HepG2 (cell line): ENCODE data around the gene TWF1. TPM values are rescaled to one million over a fixed set of nuclear protein-coding genes. Genes with fewer than 3 reads are reported as not detected.

Source experiments
- CEBPB ChIP-seq: IDR thresholded peaks from 2 replicates; pipeline ENCODE4 v1.6.1; 2011; ENCODE audit warnings: low read depth, low read length, improper control_type of control experiment, borderline replicate concordance
- IKZF1 ChIP-seq: fragments of 450-650 bp; IDR thresholded peaks from 2 replicates; pipeline ENCODE4 v1.7.1; 2016
- IRX3 ChIP-seq: sonication (generic); formaldehyde crosslinking; IDR thresholded peaks from 2 replicates; pipeline ENCODE4 v1.8.1; 2023; ENCODE audit warnings: mild to moderate bottlenecking, low read depth, missing genetic modification reagents, borderline replicate concordance
- KDM5B ChIP-seq: sonication (generic); formaldehyde crosslinking; IDR thresholded peaks from 2 replicates; pipeline ENCODE4 v1.4.0; 2020; ENCODE audit warnings: missing genetic modification reagents, mild to moderate bottlenecking, borderline replicate concordance
- NFKBIZ ChIP-seq: IDR thresholded peaks from 2 replicates; pipeline ENCODE4 v1.6.1; 2018; ENCODE audit warnings: missing genetic modification reagents, missing compliant biosample characterization
- SKI ChIP-seq: fragments of 450-650 bp; IDR thresholded peaks from one replicate; pipeline ENCODE4 v1.6.1; 2018; ENCODE audit warnings: mild to moderate bottlenecking; ENCODE audit not compliant: partially characterized antibody
- TBP ChIP-seq: sonication (generic); formaldehyde crosslinking; IDR thresholded peaks from 2 replicates; pipeline ENCODE4 v1.5.0; 2020; ENCODE audit warnings: missing genetic modification reagents
- TOE1 ChIP-seq: sonication (generic); formaldehyde crosslinking; IDR thresholded peaks from 2 replicates; pipeline ENCODE4 v1.4.0; 2020; ENCODE audit warnings: mild to moderate bottlenecking, missing genetic modification reagents
- ZC3H13 ChIP-seq: sonication (generic); formaldehyde crosslinking; IDR thresholded peaks from 2 replicates; pipeline ENCODE4 v1.8.1; 2023; ENCODE audit warnings: mild to moderate bottlenecking, missing genetic modification reagents, moderate library complexity
- ZNF569 ChIP-seq: sonication (generic); formaldehyde crosslinking; IDR thresholded peaks from 2 replicates; pipeline ENCODE4 v1.5.0; 2020; ENCODE audit warnings: mild to moderate bottlenecking, missing genetic modification reagents, moderate library complexity, borderline replicate concordance
- polyA plus RNA-seq, 8 experiments: library from polyadenylated mRNA; depleted of rRNA in 3 of 8; stranded (reverse) in 7 of 8; unstranded in 1 of 8; fragments of >200 nt; fragmentation: Illumina TruSeq in 4 of 8; extraction: Trizol in 4 of 8; gene quantifications; 2 replicates each; pipeline versions ENCODE4 v1.2.1 to v1.2.3, GENCODE V29; 2011 to 2016; ENCODE audit warnings: low read depth in 4 of 8, missing spikeins in 1 of 8, mixed read lengths in 1 of 8; ENCODE audit not compliant: insufficient read depth in 1 of 8
- total RNA-seq, 5 experiments: library from RNA; depleted of rRNA; stranded (reverse); fragments of >200 nt; fragmentation: Illumina TruSeq; extraction: Trizol; gene quantifications; 2 replicates each; pipeline ENCODE4 v1.2.3, GENCODE V29; 2016; ENCODE audit warnings: low read depth in 1 of 5
- TF ChIP-seq, protein P1 (sequence below): sonication (generic); formaldehyde crosslinking; IDR thresholded peaks from 2 replicates; pipeline ENCODE4 v1.8.0; 2022; ENCODE audit warnings: mild to moderate bottlenecking, missing genetic modification reagents, moderate library complexity
- TF ChIP-seq, protein P2 (sequence below): sonication (generic); formaldehyde crosslinking; IDR thresholded peaks from 2 replicates; pipeline ENCODE4 v1.4.0; 2020; ENCODE audit warnings: missing genetic modification reagents
- TF ChIP-seq, protein P3 (sequence below): sonication (generic); formaldehyde crosslinking; IDR thresholded peaks from 2 replicates; pipeline ENCODE4 v1.8.1; 2023; ENCODE audit warnings: mild to moderate bottlenecking, missing genetic modification reagents, borderline replicate concordance
- TF ChIP-seq, protein P4 (sequence below): IDR thresholded peaks from 2 replicates; pipeline ENCODE4 v1.6.1; 2016; ENCODE audit warnings: mild to moderate bottlenecking
- TF ChIP-seq, protein P5 (sequence below): sonication (generic); formaldehyde crosslinking; IDR thresholded peaks from 2 replicates; pipeline ENCODE4 v1.8.0; 2022; ENCODE audit warnings: missing genetic modification reagents, mild to moderate bottlenecking, borderline replicate concordance
- TF ChIP-seq, protein P6 (sequence below): IDR thresholded peaks from 2 replicates; pipeline ENCODE4 v1.4.0; 2020; ENCODE audit warnings: mild to moderate bottlenecking, missing genetic modification reagents
- TF ChIP-seq, protein P7 (sequence below): sonication (generic); formaldehyde crosslinking; IDR thresholded peaks from 2 replicates; pipeline ENCODE4 v1.9.0; 2022; ENCODE audit warnings: low read depth, missing genetic modification reagents

TWF1 gene
- total and polyA plus RNA-seq, 2 of the 13 experiments (the other 11 are each of a cell fraction or from before 2014, with no cell fraction given) = 32.3 to 85.5 TPM

DNA sequence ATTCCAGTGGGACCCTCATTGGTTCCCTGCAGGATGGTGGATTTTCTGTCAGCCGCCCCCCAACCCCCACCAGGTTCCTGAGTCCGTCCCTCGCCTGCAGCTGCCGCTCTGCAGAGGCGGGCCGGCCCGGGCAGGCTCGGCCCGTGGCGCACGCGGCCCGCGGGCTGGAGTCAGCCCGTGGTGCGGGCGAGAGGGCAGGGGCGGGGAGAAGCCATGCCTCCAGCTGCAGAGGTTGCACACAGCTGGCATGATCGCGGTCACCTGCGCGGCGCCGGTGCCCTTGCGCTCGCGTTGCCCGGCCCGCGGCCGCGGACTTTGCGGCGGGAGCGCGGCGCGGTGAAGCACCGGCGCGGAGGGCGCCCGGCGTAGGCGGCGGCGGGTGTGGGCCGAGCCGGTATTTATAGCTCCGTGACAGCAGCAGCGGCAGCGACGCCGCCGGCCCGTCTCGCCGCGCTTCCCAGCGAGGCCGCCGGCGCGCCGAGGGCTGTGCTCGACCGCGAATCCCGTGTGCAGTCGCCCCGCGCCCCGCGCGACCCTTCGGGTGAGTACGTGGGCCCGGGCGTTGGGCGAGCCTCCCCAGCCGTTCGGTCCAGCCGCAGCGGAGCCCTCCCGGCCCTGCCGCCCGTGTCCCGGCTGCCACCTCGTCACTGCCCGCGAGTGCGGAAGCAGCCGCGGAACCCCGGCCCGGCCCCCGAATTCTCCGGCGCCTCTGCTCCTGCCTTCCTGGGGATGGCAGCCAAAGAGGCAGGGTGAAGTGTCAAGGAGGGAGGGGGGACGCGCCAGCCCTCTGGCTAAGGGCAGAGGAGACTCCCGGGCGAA, 29.7 kb upstream of the TWF1 start, which contains the start of gene TMEM117 (continued):
- TF ChIP-seq, protein P1, sequence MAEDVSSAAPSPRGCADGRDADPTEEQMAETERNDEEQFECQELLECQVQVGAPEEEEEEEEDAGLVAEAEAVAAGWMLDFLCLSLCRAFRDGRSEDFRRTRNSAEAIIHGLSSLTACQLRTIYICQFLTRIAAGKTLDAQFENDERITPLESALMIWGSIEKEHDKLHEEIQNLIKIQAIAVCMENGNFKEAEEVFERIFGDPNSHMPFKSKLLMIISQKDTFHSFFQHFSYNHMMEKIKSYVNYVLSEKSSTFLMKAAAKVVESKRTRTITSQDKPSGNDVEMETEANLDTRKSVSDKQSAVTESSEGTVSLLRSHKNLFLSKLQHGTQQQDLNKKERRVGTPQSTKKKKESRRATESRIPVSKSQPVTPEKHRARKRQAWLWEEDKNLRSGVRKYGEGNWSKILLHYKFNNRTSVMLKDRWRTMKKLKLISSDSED (CRISPR knock-in tag) = no peak
- TF ChIP-seq TOE1 (no peak), KDM5B (CRISPR knock-in tag) (peak; percentile 50; the same call in 1 of the 2 replicates), CEBPB (no peak), ZC3H13 (CRISPR knock-in tag) (no peak), TBP (no peak), SKI (peak; percentile 42), ZNF569 (CRISPR knock-in tag) (no peak), IRX3 (CRISPR knock-in tag) (no peak), NFKBIZ (CRISPR knock-in tag) (no peak), IKZF1 (no peak)
- TF ChIP-seq, protein P2, sequence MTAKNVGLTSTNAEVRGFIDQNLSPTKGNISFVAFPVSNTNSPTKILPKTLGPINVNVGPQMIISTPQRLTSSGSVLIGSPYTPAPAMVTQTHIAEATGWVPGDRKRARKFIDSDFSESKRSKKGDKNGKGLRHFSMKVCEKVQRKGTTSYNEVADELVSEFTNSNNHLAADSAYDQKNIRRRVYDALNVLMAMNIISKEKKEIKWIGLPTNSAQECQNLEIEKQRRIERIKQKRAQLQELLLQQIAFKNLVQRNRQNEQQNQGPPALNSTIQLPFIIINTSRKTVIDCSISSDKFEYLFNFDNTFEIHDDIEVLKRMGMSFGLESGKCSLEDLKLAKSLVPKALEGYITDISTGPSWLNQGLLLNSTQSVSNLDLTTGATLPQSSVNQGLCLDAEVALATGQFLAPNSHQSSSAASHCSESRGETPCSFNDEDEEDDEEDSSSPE (CRISPR knock-in tag) = peak; percentile 62; the same call in 1 of the 2 replicates
- TF ChIP-seq, protein P3, sequence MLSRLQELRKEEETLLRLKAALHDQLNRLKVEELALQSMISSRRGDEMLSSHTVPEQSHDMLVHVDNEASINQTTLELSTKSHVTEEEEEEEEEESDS (CRISPR knock-in tag) = no peak
- TF ChIP-seq, protein P4, sequence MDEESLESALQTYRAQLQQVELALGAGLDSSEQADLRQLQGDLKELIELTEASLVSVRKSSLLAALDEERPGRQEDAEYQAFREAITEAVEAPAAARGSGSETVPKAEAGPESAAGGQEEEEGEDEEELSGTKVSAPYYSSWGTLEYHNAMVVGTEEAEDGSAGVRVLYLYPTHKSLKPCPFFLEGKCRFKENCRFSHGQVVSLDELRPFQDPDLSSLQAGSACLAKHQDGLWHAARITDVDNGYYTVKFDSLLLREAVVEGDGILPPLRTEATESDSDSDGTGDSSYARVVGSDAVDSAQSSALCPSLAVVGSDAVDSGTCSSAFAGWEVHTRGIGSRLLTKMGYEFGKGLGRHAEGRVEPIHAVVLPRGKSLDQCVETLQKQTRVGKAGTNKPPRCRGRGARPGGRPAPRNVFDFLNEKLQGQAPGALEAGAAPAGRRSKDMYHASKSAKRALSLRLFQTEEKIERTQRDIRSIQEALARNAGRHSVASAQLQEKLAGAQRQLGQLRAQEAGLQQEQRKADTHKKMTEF (CRISPR knock-in tag) = no peak
- TF ChIP-seq, protein P5, sequence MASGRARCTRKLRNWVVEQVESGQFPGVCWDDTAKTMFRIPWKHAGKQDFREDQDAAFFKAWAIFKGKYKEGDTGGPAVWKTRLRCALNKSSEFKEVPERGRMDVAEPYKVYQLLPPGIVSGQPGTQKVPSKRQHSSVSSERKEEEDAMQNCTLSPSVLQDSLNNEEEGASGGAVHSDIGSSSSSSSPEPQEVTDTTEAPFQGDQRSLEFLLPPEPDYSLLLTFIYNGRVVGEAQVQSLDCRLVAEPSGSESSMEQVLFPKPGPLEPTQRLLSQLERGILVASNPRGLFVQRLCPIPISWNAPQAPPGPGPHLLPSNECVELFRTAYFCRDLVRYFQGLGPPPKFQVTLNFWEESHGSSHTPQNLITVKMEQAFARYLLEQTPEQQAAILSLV (CRISPR knock-in tag) = 0 out of 2 replicates have a peak, but pooled peaks have one; percentile 24
- TF ChIP-seq, protein P6, sequence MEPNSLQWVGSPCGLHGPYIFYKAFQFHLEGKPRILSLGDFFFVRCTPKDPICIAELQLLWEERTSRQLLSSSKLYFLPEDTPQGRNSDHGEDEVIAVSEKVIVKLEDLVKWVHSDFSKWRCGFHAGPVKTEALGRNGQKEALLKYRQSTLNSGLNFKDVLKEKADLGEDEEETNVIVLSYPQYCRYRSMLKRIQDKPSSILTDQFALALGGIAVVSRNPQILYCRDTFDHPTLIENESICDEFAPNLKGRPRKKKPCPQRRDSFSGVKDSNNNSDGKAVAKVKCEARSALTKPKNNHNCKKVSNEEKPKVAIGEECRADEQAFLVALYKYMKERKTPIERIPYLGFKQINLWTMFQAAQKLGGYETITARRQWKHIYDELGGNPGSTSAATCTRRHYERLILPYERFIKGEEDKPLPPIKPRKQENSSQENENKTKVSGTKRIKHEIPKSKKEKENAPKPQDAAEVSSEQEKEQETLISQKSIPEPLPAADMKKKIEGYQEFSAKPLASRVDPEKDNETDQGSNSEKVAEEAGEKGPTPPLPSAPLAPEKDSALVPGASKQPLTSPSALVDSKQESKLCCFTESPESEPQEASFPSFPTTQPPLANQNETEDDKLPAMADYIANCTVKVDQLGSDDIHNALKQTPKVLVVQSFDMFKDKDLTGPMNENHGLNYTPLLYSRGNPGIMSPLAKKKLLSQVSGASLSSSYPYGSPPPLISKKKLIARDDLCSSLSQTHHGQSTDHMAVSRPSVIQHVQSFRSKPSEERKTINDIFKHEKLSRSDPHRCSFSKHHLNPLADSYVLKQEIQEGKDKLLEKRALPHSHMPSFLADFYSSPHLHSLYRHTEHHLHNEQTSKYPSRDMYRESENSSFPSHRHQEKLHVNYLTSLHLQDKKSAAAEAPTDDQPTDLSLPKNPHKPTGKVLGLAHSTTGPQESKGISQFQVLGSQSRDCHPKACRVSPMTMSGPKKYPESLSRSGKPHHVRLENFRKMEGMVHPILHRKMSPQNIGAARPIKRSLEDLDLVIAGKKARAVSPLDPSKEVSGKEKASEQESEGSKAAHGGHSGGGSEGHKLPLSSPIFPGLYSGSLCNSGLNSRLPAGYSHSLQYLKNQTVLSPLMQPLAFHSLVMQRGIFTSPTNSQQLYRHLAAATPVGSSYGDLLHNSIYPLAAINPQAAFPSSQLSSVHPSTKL (CRISPR knock-in tag) = peak; percentile 20; the same call in 1 of the 2 replicates
- TF ChIP-seq, protein P7, sequence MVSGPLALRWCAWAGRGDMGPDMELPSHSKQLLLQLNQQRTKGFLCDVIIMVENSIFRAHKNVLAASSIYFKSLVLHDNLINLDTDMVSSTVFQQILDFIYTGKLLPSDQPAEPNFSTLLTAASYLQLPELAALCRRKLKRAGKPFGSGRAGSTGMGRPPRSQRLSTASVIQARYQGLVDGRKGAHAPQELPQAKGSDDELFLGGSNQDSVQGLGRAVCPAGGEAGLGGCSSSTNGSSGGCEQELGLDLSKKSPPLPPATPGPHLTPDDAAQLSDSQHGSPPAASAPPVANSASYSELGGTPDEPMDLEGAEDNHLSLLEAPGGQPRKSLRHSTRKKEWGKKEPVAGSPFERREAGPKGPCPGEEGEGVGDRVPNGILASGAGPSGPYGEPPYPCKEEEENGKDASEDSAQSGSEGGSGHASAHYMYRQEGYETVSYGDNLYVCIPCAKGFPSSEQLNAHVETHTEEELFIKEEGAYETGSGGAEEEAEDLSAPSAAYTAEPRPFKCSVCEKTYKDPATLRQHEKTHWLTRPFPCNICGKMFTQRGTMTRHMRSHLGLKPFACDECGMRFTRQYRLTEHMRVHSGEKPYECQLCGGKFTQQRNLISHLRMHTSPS = no peak; the same call in 1 of the 2 replicates
